ENCODE measurements around the gene RUNX3. TPM values are rescaled to one million over a fixed set of nuclear protein-coding genes. Genes with fewer than 3 reads are reported as not detected.

RUNX3 gene
- total and polyA plus RNA-seq, 2 donors (not counting 1 experiment from before 2014, with no cell fraction given): 86.0 to 127 TPM

GRCh38 chr1:24902471-24902891 lies 27.6 kb downstream of the RUNX3 start:
- 97% methylated on average over 17 of the region's 22 CpGs for WGBS (ENCODE audit: insufficient coverage)
- ATAC-seq (ENCODE audit: low read depth): no peak
- Histone ChIP-seq H2AFZ (ENCODE audit: insufficient read depth, low read depth, low read length, poor library complexity, severe bottlenecking) (no peak overlapping the region), H3K4me3 (ENCODE audit: control extremely low read depth in 1 of 5, extremely low read depth in 1 of 5, insufficient read depth in 1 of 5, low read depth in 2 of 5, low read length in 4 of 5) (no peak overlapping the region), H3K9ac (ENCODE audit: low read length) (no peak overlapping the region), H3K79me2 (ENCODE audit: control insufficient read depth, insufficient read depth, low read length) (peaks cover 2% of the 10 kb centered on the region), H4K20me1 (ENCODE audit: control insufficient read depth, insufficient read depth, low read length, poor library complexity, severe bottlenecking) (peaks cover 80% of the 10 kb centered on the region), H3K27me3 (replicated peaks in 1 of 4; ENCODE audit: control extremely low read depth in 1 of 4, control insufficient read depth in 3 of 4, insufficient read depth in 4 of 4, low read length in 3 of 4) (no peaks in the 10 kb centered on the region), H3K27ac (ENCODE audit: low read length in 2 of 2) (no peak overlapping the region), H3K4me1 (ENCODE audit: control insufficient read depth in 2 of 2, insufficient read depth in 2 of 2, low read length in 2 of 2) (peaks cover 0 to 7% of the 10 kb centered on the region in 2 donors), H3K9me3 (ENCODE audit: control extremely low read depth in 1 of 3, control insufficient read depth in 2 of 3, insufficient read depth in 1 of 3, low read length in 2 of 3) (no peaks in the 10 kb centered on the region), H3K4me2 (replicated peaks; ENCODE audit: low read depth, low read length, poor library complexity, severe bottlenecking) (no peak overlapping the region), H3K36me3 (replicated peaks in 1 of 2; ENCODE audit: control extremely low read depth in 1 of 2, control insufficient read depth in 1 of 2, extremely low read depth in 1 of 2, insufficient read depth in 2 of 2, low read length in 1 of 2) (peaks cover 0 to 67% of the 10 kb centered on the region in 2 experiments)
- peaks cover 25% of the 10 kb centered on the region for H3K4me1 Mint-ChIP-seq
- H3K4me3 Mint-ChIP-seq: no peak overlapping the region
- no peaks in the 10 kb centered on the region for H3K9me3 Mint-ChIP-seq (ENCODE audit: insufficient read depth)
- TF ChIP-seq EZH2 (IDR thresholded peaks at IDR 0.05; ENCODE audit: borderline replicate concordance, insufficient read depth, low read depth, low read length, poor library complexity, severe bottlenecking): no peak
- TF ChIP-seq, protein P1, sequence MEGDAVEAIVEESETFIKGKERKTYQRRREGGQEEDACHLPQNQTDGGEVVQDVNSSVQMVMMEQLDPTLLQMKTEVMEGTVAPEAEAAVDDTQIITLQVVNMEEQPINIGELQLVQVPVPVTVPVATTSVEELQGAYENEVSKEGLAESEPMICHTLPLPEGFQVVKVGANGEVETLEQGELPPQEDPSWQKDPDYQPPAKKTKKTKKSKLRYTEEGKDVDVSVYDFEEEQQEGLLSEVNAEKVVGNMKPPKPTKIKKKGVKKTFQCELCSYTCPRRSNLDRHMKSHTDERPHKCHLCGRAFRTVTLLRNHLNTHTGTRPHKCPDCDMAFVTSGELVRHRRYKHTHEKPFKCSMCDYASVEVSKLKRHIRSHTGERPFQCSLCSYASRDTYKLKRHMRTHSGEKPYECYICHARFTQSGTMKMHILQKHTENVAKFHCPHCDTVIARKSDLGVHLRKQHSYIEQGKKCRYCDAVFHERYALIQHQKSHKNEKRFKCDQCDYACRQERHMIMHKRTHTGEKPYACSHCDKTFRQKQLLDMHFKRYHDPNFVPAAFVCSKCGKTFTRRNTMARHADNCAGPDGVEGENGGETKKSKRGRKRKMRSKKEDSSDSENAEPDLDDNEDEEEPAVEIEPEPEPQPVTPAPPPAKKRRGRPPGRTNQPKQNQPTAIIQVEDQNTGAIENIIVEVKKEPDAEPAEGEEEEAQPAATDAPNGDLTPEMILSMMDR (IDR thresholded peaks at IDR 0.05): no peak
- H3K27ac Mint-ChIP-seq: no peak overlapping the region
- no peaks in the 10 kb centered on the region for H3K27me3 Mint-ChIP-seq
- CTCF ChIA-PET: interaction anchor here (2.0 kb wide), 1 partner anchor 55 kb away, joined by 5 read pairs; no protein-coding TSS in a partner anchor
- intact Hi-C loops (cut with micrococcal nuclease): no loop called here
- DNase-seq: no peak
- POLR2A ChIA-PET: no interaction called here

- Histone ChIP-seq H3K79me2 (ENCODE audit: control insufficient read depth, insufficient read depth, low read length) (peaks cover 2% of the 10 kb centered on the region), H3K36me3 (replicated peaks in 1 of 2; ENCODE audit: control extremely low read depth in 1 of 2, control insufficient read depth in 1 of 2, extremely low read depth in 1 of 2, insufficient read depth in 2 of 2, low read length in 1 of 2) (peaks cover 0 to 62% of the 10 kb centered on the region in 2 experiments), H3K9ac (ENCODE audit: low read length) (no peak overlapping the region), H3K4me1 (ENCODE audit: control insufficient read depth in 2 of 2, insufficient read depth in 2 of 2, low read length in 2 of 2) (peaks cover 0 to 7% of the 10 kb centered on the region in 2 donors), H2AFZ (ENCODE audit: insufficient read depth, low read depth, low read length, poor library complexity, severe bottlenecking) (no peak overlapping the region), H3K27me3 (replicated peaks in 1 of 4; ENCODE audit: control extremely low read depth in 1 of 4, control insufficient read depth in 3 of 4, insufficient read depth in 4 of 4, low read length in 3 of 4) (no peaks in the 10 kb centered on the region), H3K4me2 (replicated peaks; ENCODE audit: low read depth, low read length, poor library complexity, severe bottlenecking) (no peak overlapping the region), H3K27ac (ENCODE audit: low read length in 2 of 2) (no peak overlapping the region), H3K4me3 (ENCODE audit: control extremely low read depth in 1 of 5, extremely low read depth in 1 of 5, insufficient read depth in 1 of 5, low read depth in 2 of 5, low read length in 4 of 5) (no peak overlapping the region), H3K9me3 (ENCODE audit: control extremely low read depth in 1 of 3, control insufficient read depth in 2 of 3, insufficient read depth in 1 of 3, low read length in 2 of 3) (no peaks in the 10 kb centered on the region), H4K20me1 (ENCODE audit: control insufficient read depth, insufficient read depth, low read length, poor library complexity, severe bottlenecking) (peaks cover 74% of the 10 kb centered on the region)
- Mint-ChIP-seq H3K9me3 (ENCODE audit: insufficient read depth) (no peaks in the 10 kb centered on the region), H3K27ac (no peak overlapping the region), H3K4me3 (no peak overlapping the region), H3K4me1 (peaks cover 25% of the 10 kb centered on the region), H3K27me3 (no peaks in the 10 kb centered on the region)
- DNase-seq (peak; percentile 22), ATAC-seq (ENCODE audit: low read depth) (no peak)
- TF ChIP-seq, protein P1 (IDR thresholded peaks at IDR 0.05): no peak
- no peak for TF ChIP-seq EZH2 (IDR thresholded peaks at IDR 0.05; ENCODE audit: borderline replicate concordance, insufficient read depth, low read depth, low read length, poor library complexity, severe bottlenecking)
- intact Hi-C loops (cut with micrococcal nuclease): no loop called here
- POLR2A ChIA-PET: interaction anchor here (0.6 to 0.7 kb wide), 3 partner anchors 13 to 88 kb away, joined by 3 to 5 read pairs (median 3); no protein-coding TSS in a partner anchor
- CTCF ChIA-PET: interaction anchor here (1.0 to 2.0 kb wide), 3 partner anchors 30 to 136 kb away, joined by 3 to 5 read pairs (median 3); no protein-coding TSS in a partner anchor
- WGBS (ENCODE audit: insufficient coverage): 96% methylated on average over 38 of the region's 38 CpGs
Measured at GRCh38 chr1:24901791-24902470, 28.1 kb downstream of the RUNX3 start.
